ENCODE results near the gene ITGAD.

- no peak for TF ChIP-seq CTCF (IDR thresholded peaks at IDR 0.05)
- TF ChIP-seq POLR2AphosphoS5 (IDR thresholded peaks at IDR 0.05), result no peak
- no peak for TF ChIP-seq POLR2A (IDR thresholded peaks at IDR 0.05)
- TF ChIP-seq EP300 (IDR thresholded peaks at IDR 0.05), result no peak
These were observed 65.1 kb downstream of the ITGAD start for GRCh38 chr16:31458073-31458843.

Data from suprapubic skin (tissue), 4 donors.